IPS DF 4.7 (cell line): Measurements from ENCODE around the gene ZFP36L1.
"Not testable (repeated sequence)": the region's sequence is repeated elsewhere in the genome, so short reads cannot be mapped to it uniquely, and the experiment has no call there.

Source experiments
- DNase-seq: peaks from one replicate; pipeline ENCODE4 v3.0.0-alpha.2; 2013; ENCODE audit warnings: low spot score; ENCODE audit errors: extremely low read depth

The ZFP36L1 gene

DNA sequence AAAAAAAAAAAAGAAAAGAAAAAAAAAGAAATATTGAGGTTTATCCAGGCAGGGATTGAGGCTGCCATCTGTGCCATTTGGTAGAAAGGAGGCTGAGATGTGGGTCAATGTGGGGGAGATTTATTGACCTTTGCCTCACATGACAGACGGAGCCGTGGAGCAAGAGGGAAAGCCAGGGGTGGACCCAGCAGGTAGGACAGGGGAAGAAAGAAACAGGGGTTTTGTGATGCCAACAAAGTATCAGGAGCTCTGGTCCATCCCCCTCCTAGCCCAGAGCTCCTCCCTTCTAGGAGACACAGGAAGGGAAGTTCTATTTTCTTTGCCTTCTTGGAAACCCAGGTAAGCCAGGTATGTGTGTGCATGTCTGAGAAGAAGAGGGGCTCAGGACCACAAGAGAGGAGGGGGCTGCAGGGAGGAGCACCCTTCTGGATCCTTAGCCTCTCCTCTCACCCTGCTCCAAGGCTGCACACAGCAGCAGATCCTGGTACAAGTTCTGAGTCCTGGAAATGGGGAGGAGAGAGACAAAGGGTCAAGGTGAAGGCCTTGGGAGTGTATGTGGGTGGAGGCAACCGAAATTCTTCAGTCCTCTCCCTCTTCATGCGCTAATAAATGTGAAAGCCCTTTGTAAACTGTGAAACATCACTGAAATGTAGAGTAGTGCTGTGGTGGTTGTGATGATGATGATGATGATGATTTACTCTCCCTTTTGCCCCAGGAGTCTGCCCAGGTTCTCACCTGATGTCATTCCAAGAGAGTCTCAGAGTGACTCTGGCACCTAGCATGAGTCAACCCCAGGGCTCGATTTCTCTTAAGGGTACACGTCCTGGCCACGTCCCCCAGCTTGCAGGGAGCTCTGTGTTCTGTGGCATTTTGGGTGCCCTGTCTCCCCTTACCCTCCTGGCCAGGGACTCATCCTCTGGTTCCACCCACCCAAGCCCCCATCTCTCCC is 26.3 kb downstream of the ZFP36L1 start:
- DNase-seq, result no peak

DNA sequence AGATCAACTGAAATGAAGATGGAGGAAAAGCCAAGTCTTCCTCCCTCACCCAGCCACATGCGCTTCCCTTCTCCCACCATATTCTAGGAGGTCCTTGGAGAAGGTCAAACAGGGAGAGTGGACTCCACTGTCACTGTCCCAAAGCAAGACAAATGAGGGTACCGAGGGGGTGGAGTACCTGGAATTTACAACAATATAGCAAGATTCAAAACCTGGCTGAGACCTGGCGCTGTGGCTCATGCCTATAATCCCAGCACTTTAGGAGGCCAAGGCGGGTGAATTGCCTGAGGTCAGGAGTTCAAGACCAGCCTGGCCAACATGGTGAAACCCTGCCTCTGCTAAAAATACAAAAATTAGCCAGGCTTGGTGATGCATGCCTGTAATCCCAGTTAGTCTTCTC is 29.0 kb downstream of the ZFP36L1 start:
- DNase-seq, result not testable (repeated sequence)

DNA sequence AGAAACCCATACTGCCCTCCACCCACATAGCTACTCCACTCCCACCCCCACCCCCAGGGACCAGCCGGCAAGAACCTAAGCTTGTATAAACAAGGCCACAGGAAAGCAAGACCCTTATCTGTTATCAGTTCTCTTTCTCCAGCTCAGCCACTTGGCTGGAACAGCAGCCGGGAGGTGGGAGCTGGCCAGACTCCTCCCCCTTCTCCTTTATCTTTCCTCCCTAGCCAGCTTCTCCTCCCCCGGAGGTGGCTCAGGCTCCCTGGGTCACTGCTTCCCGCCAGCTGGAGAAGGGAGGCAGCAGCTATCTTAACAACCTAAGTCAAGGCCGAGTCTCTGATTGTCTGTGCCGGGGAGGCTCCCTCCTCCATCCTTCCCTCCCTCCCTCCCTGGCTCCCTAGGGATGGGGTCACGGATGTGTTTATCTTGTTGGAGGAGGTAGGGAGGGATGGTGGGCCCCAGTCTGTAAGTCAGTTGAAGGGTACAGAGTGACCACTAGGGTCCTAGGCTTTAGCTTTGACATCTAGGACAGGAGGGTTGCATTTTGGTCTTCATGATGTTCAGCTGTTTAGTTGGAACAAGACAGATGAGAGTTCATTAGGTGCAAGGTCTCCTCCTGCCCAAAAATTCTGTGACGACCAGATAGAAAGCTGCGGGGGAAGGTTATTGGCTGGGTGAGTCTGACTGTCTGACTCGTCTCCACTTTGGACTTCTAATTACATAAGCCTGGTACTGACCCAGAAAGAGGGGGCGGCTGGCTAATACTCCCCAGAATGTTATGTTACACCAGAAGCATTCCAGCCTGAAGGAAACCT is 29.7 kb downstream of the ZFP36L1 start:
- DNase-seq, result no peak

DNA sequence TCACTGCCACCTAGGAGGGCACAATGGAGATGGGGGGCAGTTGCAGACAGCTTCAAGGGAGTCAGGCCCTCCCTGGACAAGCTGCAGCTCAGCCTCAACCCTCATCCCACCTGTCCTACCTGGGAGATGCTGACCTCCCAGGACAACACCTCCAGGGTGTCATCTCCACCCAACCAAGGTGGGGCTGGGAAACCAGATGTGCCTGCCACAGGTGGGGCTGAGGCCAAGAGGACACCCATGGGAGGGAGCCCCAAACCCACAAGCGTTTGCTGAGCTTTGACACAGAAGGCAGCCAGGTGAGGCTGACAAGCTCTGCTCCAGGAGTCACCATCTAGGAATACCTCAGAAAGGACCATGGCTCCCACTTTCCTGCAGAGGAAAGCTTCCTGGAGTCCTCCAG is 31.5 kb downstream of the ZFP36L1 start:
- DNase-seq, result no peak

DNA sequence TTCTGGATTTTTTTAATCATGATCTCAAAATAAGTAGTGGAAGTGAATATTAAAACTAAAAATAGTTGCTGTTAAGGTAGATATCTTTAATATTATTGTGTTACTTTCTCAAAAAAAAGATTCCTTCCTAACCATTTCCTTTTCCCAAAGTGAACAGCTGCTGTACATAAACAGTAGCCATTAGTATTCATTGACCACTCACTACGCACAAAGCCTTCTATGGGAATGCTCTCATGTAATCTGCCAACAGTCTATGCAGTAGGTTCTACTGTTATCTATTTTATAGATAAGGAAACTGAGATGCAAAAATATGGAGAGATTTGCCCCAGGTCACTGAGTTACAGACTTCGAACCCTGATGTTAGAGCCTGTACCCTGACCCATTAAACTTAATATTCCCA is 32.1 kb downstream of the ZFP36L1 start:
- DNase-seq, result no peak

DNA sequence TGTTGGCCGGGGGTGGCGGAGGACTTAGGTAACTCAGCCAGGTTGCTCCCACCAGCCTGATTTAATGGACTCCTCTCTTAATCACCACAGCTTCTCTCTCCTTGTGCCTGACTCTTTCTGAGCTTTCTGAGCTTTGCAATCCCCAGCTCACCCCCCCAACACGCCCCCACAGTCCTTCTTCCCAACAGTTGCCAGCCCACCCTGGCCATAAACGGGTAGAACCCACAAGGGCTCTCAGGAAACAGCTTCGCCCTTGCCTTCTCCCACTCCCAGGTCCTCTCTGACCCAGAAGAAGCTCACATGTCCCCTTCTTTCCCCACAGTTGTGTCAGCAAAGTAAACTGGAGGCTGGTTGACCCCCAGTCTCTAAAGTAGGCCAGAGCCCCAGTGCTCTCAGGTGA is 32.9 kb downstream of the ZFP36L1 start:
- no peak for DNase-seq

DNA sequence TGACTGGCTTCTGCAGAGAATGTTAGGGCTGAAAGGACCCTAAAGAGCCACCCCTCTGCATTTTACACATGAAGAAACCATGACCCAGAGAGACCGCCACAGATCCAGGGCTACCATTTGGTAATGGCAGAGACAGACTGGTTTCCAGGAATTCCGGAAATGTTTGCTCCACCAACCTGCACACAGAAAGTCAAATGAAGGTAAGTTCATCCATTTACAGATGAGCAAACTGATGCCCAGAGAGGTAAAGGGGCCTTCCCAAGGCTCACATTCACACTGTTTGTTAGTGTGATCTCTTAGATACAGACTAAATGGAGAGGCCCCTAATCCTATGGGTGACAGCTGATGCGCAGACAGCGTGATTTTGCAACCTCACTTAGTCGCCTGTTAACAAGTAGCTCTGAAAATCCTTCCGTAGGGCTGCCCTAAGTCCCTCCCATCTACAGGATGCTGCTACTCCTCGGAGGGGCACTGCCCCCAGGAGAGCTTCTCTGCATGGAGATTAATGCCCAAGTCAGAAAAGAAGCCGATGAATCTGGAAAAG is 33.8 kb downstream of the ZFP36L1 start:
- DNase-seq, result no peak

DNA sequence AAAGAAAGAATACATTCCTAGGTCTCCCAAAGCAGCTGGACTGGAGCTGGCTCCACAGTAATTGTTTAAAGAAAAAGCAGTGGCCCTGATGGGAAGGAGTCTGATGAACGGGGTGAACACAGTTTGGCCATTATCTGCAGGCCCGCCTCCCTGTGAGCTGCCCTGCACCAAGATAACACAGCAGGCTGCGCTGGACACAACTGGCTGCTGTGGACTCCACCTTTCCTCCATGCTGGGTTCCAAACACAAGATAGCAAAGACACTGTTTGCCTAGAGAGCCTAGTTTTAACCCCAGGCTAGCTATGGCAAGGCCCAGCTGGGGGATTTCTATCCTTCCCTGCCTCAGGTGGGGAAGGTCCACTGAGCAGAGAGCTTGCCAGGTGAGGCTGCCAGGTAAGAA is 34.6 kb downstream of the ZFP36L1 start:
- no peak for DNase-seq

DNA sequence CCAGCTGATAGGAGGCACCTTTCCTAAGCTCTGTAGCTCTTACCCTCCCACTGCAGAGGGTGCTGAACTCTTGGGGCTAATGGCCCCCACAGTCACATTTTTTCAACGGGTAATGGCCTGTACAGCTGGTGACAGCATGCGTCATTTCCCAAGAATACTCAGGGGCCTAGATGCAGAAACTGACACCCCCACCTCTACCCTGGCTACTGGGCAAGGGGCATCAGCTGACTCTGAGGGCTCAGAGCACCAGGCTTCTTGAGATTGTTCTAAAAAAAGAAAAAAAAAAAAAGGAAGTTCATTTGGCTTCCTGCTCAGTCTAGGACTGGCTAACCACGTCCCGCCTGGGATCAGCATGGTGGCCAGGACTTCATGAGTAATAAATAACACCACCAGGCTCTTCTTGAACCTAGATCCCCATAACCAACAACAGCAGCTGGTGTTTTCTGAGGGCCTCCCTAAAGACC is 35.2 kb downstream of the ZFP36L1 start:
- DNase-seq, result no peak

DNA sequence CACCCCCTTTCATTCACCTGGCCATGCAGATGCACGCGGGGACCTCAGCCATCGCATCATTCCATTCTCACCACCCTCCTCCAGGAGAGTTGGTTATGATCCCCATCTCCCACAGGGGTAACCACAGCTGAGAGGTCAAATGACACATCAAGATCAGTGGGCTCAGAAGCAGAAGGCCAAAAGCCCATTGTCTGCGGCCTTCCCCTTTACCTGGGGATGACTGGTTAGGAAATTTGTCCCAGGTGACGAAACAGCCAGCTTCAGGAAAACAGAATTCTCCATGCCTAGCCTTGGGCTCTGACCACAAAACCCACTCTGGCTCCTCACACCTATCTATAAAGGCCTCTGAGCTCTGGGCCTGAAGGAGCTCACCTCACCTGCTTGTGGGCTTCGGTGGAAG is 36.1 kb downstream of the ZFP36L1 start:
- no peak for DNase-seq

DNA sequence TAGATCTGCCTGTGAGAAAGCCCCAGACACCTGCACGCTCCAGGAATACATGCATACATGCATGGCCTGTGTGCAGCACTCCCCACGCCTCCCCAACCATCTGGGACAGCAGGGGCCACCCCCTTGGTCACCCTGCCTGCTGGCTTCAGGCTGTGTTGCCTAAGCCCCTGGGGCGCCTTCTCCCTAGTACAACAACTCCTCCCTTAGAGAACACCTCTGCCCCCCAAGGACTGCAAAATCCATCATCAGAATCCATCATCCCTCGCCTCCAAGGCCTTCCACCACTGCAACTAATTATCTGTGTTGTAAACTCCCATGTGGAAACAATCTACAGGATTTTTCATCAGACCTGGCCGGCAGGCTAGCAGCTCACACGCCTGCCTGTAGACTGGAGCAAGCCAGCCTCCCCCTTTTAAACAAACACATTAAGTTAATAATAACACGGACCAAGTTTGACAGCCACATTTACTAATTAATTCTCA is 36.8 kb downstream of the ZFP36L1 start:
- no peak for DNase-seq

DNA sequence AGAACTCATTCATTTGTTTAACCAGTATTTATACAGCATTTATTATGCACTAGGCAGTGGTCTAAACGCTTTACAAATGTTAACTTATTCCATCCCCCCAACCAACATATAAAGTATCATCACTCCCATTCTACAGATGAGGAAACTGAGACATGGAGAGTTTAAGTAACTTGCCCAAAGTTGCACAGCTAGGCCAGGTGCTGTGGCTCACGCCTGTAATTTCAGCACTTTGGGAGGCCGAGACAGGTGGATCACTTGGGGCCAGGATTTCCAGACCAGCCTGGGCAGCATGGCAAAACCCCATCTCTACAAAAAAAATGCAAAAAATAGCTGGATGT is 37.9 kb downstream of the ZFP36L1 start:
- no peak for DNase-seq

DNA sequence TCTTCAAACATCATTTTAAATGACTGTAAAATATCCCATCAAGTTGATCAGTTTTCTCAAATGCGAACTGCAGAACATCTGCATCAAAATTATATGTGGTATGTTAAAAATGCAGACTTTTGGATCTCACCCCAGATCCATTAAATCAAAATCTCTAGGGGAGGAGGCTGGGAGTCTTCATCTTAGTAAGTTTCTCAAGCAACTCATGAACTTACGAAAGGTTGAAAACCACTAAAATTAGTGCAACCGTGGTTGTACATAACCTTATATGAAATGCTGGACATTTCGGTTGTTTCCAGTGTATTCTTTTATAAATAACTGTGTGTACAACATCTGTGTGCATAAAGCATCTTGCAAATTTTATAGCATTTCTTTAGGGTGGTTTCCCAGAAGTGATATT is 39.2 kb downstream of the ZFP36L1 start:
- DNase-seq, result no peak

DNA sequence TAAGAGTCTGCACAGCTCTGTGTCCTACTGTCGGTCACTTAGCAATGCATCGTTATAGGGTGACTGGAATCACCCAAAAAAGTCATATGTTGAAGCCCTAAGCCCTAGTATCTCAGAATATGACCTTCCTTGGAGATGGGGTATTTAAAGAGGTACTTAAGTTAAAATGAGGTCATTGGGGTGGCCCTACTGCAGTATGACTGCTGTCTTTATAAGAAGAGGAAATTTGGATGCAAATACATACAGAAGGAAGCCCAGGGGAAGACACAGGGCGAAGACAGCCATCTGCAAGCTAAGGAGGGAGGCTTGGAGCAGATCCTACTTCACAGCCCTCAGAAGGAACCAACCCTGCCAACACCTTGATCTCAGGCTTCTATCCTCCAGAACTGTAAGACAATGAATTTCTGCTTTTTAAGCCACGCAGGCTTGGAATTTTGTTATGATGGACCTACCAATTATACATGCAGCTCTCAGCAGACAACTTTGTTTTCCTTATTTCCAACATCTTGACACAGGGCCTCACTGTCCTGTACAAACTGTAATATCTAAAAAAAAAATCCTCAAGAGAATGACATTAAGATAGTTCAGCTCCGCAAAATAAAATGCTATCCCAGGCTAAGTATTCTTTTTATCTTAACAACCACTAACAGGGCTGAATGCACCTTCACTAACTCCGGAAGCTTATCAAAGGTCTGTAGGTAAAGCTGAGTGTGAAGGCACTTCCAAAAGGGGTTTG is 40.4 kb downstream of the ZFP36L1 start:
- no peak for DNase-seq

DNA sequence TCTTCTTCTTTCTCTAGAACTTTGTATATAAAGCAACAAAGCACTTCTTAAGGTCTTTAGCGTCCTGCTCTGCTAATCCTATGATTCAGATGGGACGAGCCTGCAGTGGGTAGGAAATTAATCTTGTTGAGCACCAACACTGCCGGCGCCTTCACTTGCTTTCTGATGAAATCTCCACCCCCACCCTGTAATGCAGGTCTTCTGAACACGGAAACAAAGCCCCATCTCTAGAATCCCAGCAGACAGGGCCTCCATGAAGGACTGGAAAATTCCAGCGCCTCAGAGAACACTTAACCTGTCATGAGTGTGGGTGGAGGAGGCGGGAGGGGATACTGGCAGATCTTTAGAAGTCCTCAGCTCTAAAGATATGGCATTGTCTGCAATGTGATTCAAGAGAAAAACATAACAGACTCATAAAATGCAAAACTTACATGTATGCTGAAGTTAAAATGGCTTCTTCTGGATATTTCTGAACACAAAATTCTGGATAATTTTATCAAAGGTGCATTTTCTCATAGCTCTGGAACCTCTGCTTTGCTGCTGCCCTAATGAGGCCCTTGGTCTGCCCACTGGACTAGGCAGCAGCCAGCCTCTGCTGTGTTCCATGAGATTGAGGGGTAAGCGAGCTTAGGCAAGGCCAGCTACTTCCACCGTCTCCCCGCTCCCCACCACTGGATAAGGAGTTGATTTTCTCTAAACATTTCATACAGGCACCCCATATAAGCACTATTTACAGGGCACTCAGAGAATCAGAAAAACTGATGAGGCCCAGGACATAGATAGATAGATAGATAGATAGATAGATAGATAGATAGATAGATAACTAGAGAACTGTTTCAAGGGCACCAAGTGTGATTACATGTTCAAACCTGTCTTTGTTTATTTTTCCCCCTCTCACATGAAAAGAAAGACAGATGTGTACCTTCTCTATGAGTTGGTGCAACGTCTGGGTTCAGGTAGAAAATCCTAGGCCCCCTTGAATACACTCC is 43.1 kb downstream of the ZFP36L1 start:
- no peak for DNase-seq

DNA sequence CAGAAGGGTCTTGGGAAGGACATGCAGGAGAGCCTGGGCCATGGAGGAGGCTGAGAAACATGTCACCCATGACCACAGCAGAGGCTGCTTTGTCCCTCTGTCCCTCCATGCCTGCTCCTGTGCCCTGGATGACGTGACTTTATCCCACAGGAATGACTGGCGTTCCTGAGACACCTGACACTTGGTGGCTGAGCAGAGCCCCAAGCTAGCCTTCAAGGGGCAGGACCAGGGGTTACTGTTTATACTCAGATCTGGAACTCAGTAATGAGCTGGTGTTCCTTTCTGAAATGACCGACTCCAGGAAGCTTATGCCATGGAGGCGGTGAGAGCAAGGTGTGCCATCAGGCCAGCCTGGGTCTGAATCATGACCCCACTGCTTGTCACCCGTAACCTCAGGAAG is 44.2 kb downstream of the ZFP36L1 start:
- DNase-seq, result no peak

DNA sequence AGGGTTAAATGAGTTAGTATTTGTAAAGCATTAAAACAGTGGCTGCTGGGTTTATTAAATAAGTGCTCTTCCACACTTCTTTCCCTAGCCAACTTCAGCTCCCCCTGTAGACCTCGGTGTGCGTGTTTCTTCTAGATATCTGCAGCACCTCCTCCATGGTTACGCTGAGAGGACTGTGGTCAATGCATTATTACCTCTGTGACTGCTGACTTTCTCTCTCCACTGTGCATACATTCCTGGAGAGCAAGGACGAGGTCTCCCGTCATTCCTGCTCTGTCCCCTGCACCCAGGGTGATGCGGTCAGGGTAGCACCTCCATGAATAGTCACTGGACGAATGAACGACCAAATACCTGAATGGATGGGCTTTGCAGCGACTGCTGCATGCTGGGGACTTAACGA is 44.6 kb downstream of the ZFP36L1 start:
- no peak for DNase-seq

DNA sequence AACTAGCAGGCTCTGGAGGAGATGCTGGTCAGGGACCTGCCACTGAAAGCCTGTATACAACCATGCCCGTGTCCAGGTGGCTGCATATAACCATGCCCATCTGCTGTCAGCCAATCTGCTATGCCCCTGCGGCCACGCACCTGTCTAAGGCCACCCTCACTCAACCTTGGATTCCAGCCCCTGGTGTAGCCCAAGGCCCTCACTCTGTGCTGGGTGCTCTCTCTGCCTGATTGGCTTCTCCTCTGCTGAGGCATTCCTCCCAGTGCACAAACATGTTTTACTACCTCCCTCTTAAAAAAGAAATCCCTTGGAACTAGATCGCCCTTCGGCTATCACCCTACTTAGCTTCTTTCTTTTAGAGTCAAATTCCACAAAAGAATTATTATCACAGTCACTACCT is 45.5 kb downstream of the ZFP36L1 start:
- no peak for DNase-seq

DNA sequence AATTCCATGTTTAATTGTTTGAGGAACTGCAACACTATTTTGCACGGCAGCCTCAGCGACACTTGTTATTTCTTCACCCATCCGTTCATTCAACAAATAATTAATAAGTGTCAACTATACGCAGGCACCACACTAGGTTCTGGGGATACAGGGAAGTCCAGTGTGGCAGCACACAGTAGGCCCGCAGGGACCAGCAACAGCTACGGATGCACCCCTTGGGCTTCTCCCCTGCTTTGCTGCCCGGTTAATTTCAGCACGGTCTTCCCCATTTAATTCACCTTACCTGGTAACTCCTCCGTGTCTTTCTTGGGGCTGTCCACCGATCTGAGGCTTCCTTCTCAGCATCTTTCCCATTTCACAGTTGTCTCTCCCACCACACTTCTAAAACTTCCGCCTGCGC is 48.3 kb downstream of the ZFP36L1 start:
- DNase-seq, result no peak

DNA sequence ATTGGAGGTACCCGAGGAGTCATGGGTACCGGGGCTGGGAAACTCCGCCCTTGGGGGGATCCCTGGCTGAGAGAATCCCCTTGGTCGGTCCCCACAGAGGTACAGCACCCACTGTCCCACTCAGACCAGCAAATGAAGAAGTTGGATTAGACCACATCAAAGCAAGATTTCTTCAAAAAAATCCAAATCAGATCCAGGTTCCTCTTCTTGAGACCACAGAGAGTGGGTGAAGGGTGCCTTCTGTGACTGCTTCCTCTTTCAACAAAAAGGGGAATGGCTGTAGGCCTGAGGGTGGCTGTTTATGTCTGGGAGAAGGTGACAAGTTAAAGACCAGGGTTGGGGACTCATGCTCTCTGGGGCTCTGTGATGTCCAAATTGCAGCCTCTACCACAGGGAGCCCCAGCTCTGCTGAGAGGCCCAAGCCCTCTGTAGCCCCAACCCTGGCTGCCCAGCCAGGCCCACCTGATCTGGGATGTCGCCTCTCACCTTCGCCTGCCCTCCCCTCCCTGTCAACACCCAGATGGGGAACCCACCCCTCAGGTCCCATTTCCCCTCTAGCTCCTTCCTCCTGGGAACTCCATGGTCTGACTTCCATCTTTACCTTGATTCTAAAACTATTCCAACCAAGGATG is 50.9 kb downstream of the ZFP36L1 start:
- no peak for DNase-seq
